ENCODE data around the gene CASP5. TPM values are rescaled to one million over a fixed set of nuclear protein-coding genes. Genes with fewer than 3 reads are reported as not detected.
A peak's percentile ranks its signal among the peaks of the same experiment; 100 is the strongest.

Gene CASP5
- total and polyA plus RNA-seq, 3 experiments from 2014 or later: not detected

GRCh38 chr11:104999721-105000120 is 23.2 kb downstream of the CASP5 start:
- ChIA-PET POLR2A (no interaction called here), CTCF (no interaction called here)
- Mint-ChIP-seq H3K27ac (no peak overlapping the region), H3K36me3 (peaks cover 0 to 4% (median 0%) of the 10 kb centered on the region in 3 donors), H3K4me1 (peaks cover 6 to 20% (median 10%) of the 10 kb centered on the region in 3 donors), H3K27me3 (no peaks in the 10 kb centered on the region), H3K4me3 (no peak overlapping the region), H3K9me3 (no peaks in the 10 kb centered on the region)
- Histone ChIP-seq H3K4me1 (ENCODE audit: insufficient read depth, low read length) (no peaks in the 10 kb centered on the region), H3K4me3 (ENCODE audit: low read length) (no peak overlapping the region), H3K36me3 (ENCODE audit: insufficient read depth, low read length) (no peaks in the 10 kb centered on the region), H3K27me3 (ENCODE audit: insufficient read depth, low read length, poor library complexity, severe bottlenecking) (no peaks in the 10 kb centered on the region), H3K27ac (ENCODE audit: low read depth, low read length) (no peak overlapping the region), H3K9me3 (ENCODE audit: low read length) (no peaks in the 10 kb centered on the region)
- no peak for DNase-seq

GRCh38 chr11:104997288-104997687 is 25.7 kb downstream of the CASP5 start:
- Histone ChIP-seq H3K4me1 (ENCODE audit: insufficient read depth, low read length) (no peaks in the 10 kb centered on the region), H3K36me3 (ENCODE audit: insufficient read depth, low read length) (no peaks in the 10 kb centered on the region), H3K27ac (ENCODE audit: low read depth, low read length) (no peak overlapping the region), H3K9me3 (ENCODE audit: low read length) (no peaks in the 10 kb centered on the region), H3K27me3 (ENCODE audit: insufficient read depth, low read length, poor library complexity, severe bottlenecking) (no peaks in the 10 kb centered on the region), H3K4me3 (ENCODE audit: low read length) (no peak overlapping the region)
- Mint-ChIP-seq H3K27ac (no peak overlapping the region), H3K36me3 (peaks cover 0 to 14% (median 0%) of the 10 kb centered on the region in 3 donors), H3K4me3 (no peak overlapping the region), H3K9me3 (no peaks in the 10 kb centered on the region), H3K27me3 (no peaks in the 10 kb centered on the region), H3K4me1 (peaks cover 9 to 28% (median 19%) of the 10 kb centered on the region in 3 donors)
- ChIA-PET POLR2A (no interaction called here), CTCF (no interaction called here)
- DNase-seq: no peak

DNA sequence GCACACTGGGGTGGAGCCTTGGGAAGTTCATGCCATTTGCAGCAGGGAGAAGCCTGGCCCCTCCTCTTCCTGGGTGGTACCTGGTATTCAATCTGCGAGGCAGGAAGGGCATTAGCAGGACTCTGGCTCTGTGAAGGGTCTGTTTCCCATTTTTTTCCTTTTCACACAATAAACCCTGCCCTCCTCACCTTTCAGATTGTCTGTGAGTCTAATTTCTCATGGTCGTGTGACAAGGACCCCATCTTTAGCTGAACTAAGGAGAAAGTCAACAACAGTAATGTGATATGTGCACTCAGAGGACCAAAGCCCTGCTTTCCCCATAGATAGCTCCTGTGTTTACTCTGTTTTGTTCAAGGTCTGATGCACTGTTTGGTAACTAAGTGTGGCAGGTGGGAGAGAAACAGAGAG is 28.0 kb downstream of the CASP5 start:
- no peaks in the 10 kb centered on the region for H3K36me3 ChIP-seq (ENCODE audit: insufficient read depth, low read length)
- Mint-ChIP-seq H3K27ac (no peak overlapping the region), H3K9me3 (no peaks in the 10 kb centered on the region), H3K27me3 (no peaks in the 10 kb centered on the region), H3K36me3 (peaks cover 0 to 14% (median 0%) of the 10 kb centered on the region in 3 donors), H3K4me3 (no peak overlapping the region), H3K4me1 (peaks cover 5 to 16% (median 13%) of the 10 kb centered on the region in 3 donors)
- POLR2A ChIA-PET: no interaction called here
- DNase-seq: no peak
- no peaks in the 10 kb centered on the region for H3K4me1 ChIP-seq (ENCODE audit: insufficient read depth, low read length)
- H3K27ac ChIP-seq (ENCODE audit: low read depth, low read length): no peak overlapping the region
- no peaks in the 10 kb centered on the region for H3K9me3 ChIP-seq (ENCODE audit: low read length)
- CTCF ChIA-PET: no interaction called here
- H3K27me3 ChIP-seq (ENCODE audit: insufficient read depth, low read length, poor library complexity, severe bottlenecking): no peaks in the 10 kb centered on the region
- H3K4me3 ChIP-seq (ENCODE audit: low read length): no peak overlapping the region

DNA sequence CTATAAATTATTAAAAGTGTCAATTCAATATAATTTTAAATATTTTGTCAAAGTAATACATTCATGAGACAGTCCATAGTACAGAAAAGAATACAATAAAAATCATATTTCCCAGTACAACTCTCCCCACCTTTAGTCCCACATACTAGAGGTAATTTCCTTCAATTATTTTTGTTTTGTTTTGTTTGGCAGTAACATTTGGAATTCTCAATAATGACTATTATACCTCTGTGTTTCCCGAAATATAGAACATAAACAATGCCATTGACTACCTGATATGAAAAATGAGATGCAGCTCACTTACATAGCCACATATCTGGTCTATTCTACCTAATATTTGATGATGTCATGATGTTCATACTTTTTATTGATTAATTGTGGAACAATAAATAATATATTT is 30.2 kb downstream of the CASP5 start:
- Histone ChIP-seq H3K27me3 (ENCODE audit: insufficient read depth, low read length, poor library complexity, severe bottlenecking) (no peaks in the 10 kb centered on the region), H3K36me3 (ENCODE audit: insufficient read depth, low read length) (no peaks in the 10 kb centered on the region), H3K9me3 (ENCODE audit: low read length) (no peaks in the 10 kb centered on the region), H3K4me1 (ENCODE audit: insufficient read depth, low read length) (no peaks in the 10 kb centered on the region), H3K4me3 (ENCODE audit: low read length) (no peak overlapping the region), H3K27ac (ENCODE audit: low read depth, low read length) (no peak overlapping the region)
- H3K36me3 Mint-ChIP-seq: peaks cover 0 to 26% (median 0%) of the 10 kb centered on the region in 3 donors
- H3K27me3 Mint-ChIP-seq: peaks cover 0 to 4% of the 10 kb centered on the region in 2 donors
- H3K27ac Mint-ChIP-seq: no peak overlapping the region
- H3K4me3 Mint-ChIP-seq: no peak overlapping the region
- H3K4me1 Mint-ChIP-seq: peaks cover 5 to 13% (median 12%) of the 10 kb centered on the region in 3 donors
- POLR2A ChIA-PET: no interaction called here
- peaks cover 0 to 7% (median 5%) of the 10 kb centered on the region in 5 donors for H3K9me3 Mint-ChIP-seq
- no peak for DNase-seq
- CTCF ChIA-PET: no interaction called here

- Mint-ChIP-seq H3K27me3 (peaks cover 0 to 4% of the 10 kb centered on the region in 2 donors), H3K36me3 (peaks cover 0 to 32% (median 0%) of the 10 kb centered on the region in 3 donors), H3K4me1 (peaks cover 5 to 13% (median 12%) of the 10 kb centered on the region in 3 donors), H3K9me3 (peaks cover 0 to 10% (median 7%) of the 10 kb centered on the region in 5 donors), H3K4me3 (no peak overlapping the region), H3K27ac (no peak overlapping the region)
- Histone ChIP-seq H3K4me3 (ENCODE audit: low read length) (no peak overlapping the region), H3K4me1 (ENCODE audit: insufficient read depth, low read length) (no peaks in the 10 kb centered on the region), H3K36me3 (ENCODE audit: insufficient read depth, low read length) (no peaks in the 10 kb centered on the region), H3K27me3 (ENCODE audit: insufficient read depth, low read length, poor library complexity, severe bottlenecking) (no peaks in the 10 kb centered on the region), H3K27ac (ENCODE audit: low read depth, low read length) (no peak overlapping the region), H3K9me3 (ENCODE audit: low read length) (no peaks in the 10 kb centered on the region)
- ChIA-PET CTCF (interaction anchor here (0.8 kb wide), 1 partner anchor 9 kb away, joined by 3 read pairs; no protein-coding TSS in a partner anchor), POLR2A (no interaction called here)
- DNase-seq: no peak
Measured at GRCh38 chr11:104991994-104992393, 31.0 kb downstream of the CASP5 start.

GRCh38 chr11:104984808-104985207 is 38.2 kb downstream of the CASP5 start:
- Histone ChIP-seq H3K4me3 (ENCODE audit: low read length) (no peak overlapping the region), H3K4me1 (ENCODE audit: insufficient read depth, low read length) (no peaks in the 10 kb centered on the region), H3K9me3 (ENCODE audit: low read length) (no peaks in the 10 kb centered on the region), H3K27ac (ENCODE audit: low read depth, low read length) (no peak overlapping the region), H3K27me3 (ENCODE audit: insufficient read depth, low read length, poor library complexity, severe bottlenecking) (no peaks in the 10 kb centered on the region), H3K36me3 (ENCODE audit: insufficient read depth, low read length) (no peaks in the 10 kb centered on the region)
- Mint-ChIP-seq H3K36me3 (peaks cover 0 to 18% (median 0%) of the 10 kb centered on the region in 3 donors), H3K4me1 (no peaks in the 10 kb centered on the region), H3K27ac (no peak overlapping the region), H3K4me3 (no peak overlapping the region), H3K9me3 (peaks cover 0 to 10% (median 7%) of the 10 kb centered on the region in 5 donors), H3K27me3 (peaks cover 0 to 4% of the 10 kb centered on the region in 2 donors)
- ChIA-PET CTCF (no interaction called here), POLR2A (no interaction called here)
- no peak for DNase-seq

- H3K27ac Mint-ChIP-seq: no peak overlapping the region
- no peaks in the 10 kb centered on the region for H3K36me3 ChIP-seq (ENCODE audit: insufficient read depth, low read length)
- CTCF ChIA-PET: no interaction called here
- H3K4me1 Mint-ChIP-seq: no peaks in the 10 kb centered on the region
- no peak overlapping the region for H3K27ac ChIP-seq (ENCODE audit: low read depth, low read length)
- no peaks in the 10 kb centered on the region for H3K27me3 ChIP-seq (ENCODE audit: insufficient read depth, low read length, poor library complexity, severe bottlenecking)
- H3K27me3 Mint-ChIP-seq: no peaks in the 10 kb centered on the region
- H3K36me3 Mint-ChIP-seq: peaks cover 0 to 5% (median 0%) of the 10 kb centered on the region in 3 donors
- H3K4me3 Mint-ChIP-seq: no peak overlapping the region
- POLR2A ChIA-PET: no interaction called here
- H3K9me3 Mint-ChIP-seq: peaks cover 0 to 3% (median 2%) of the 10 kb centered on the region in 5 donors
- no peak for DNase-seq
- no peak overlapping the region for H3K4me3 ChIP-seq (ENCODE audit: low read length)
- H3K4me1 ChIP-seq (ENCODE audit: insufficient read depth, low read length): no peaks in the 10 kb centered on the region
- no peaks in the 10 kb centered on the region for H3K9me3 ChIP-seq (ENCODE audit: low read length)
Measured at GRCh38 chr11:104979839-104980238, 43.1 kb downstream of the CASP5 start.

- H3K36me3 Mint-ChIP-seq: peaks cover 0 to 30% (median 2%) of the 10 kb centered on the region in 3 donors
- peaks cover 16 to 31% (median 20%) of the 10 kb centered on the region in 5 donors for H3K9me3 Mint-ChIP-seq
- no peaks in the 10 kb centered on the region for H3K27me3 ChIP-seq (ENCODE audit: insufficient read depth, low read length, poor library complexity, severe bottlenecking)
- ChIA-PET POLR2A (interaction anchor here (0.7 kb wide), 1 partner anchor 1065 kb away, joined by 3 read pairs; no protein-coding TSS in a partner anchor), CTCF (no interaction called here)
- H3K4me1 ChIP-seq (ENCODE audit: insufficient read depth, low read length): peaks cover 7% of the 10 kb centered on the region
- H3K27me3 Mint-ChIP-seq: no peaks in the 10 kb centered on the region
- H3K27ac Mint-ChIP-seq: no peak overlapping the region
- no peak overlapping the region for H3K27ac ChIP-seq (ENCODE audit: low read depth, low read length)
- no peak overlapping the region for H3K4me3 ChIP-seq (ENCODE audit: low read length)
- peaks cover 3 to 11% (median 6%) of the 10 kb centered on the region in 3 donors for H3K4me1 Mint-ChIP-seq
- peak overlapping the region in 1 of 7 donors; percentile 18 for H3K4me3 Mint-ChIP-seq
- no peaks in the 10 kb centered on the region for H3K9me3 ChIP-seq (ENCODE audit: low read length)
- H3K36me3 ChIP-seq (ENCODE audit: insufficient read depth, low read length): no peaks in the 10 kb centered on the region
- no peak for DNase-seq
Measured at GRCh38 chr11:104973616-104974015, 49.4 kb downstream of the CASP5 start.
